Measurements from ENCODE around the gene FOXR1. TPM values are rescaled to one million over a fixed set of nuclear protein-coding genes. Genes with fewer than 3 reads are reported as not detected.
"Not testable (repeated sequence)": the region's sequence is repeated elsewhere in the genome, so short reads cannot be mapped to it uniquely, and the experiment has no call there.

The FOXR1 gene
- total and polyA plus RNA-seq, 8 donors, result not detected

- intact Hi-C loops (cut with DNase I; ENCODE audit: low total_unique reads), result no loop called here
- TF ChIP-seq POLR2AphosphoS5 (IDR thresholded peaks at IDR 0.05), result no peak
- TF ChIP-seq CTCF (IDR thresholded peaks at IDR 0.05), result no peak
- no peak for TF ChIP-seq POLR2A (IDR thresholded peaks at IDR 0.05)
- TF ChIP-seq EP300 (IDR thresholded peaks at IDR 0.05), result no peak
- H3K27ac ChIP-seq, result no peak overlapping the region
- no peaks in the 10 kb centered on the region for H3K4me1 ChIP-seq
- no peak for DNase-seq
- peaks cover 0 to 13% (median 0%) of the 10 kb centered on the region in 3 donors for H3K27me3 ChIP-seq
- no peaks in the 10 kb centered on the region for H3K36me3 ChIP-seq
- no peak overlapping the region for H3K4me3 ChIP-seq
- no peaks in the 10 kb centered on the region for H3K9me3 ChIP-seq
- WGBS, 5 donors, result 14 to 22% (median 17%) methylated on average over 2 of the region's 2 CpGs
Measured at GRCh38 chr11:118947091-118947490, 24.5 kb upstream of the FOXR1 start.

- Histone ChIP-seq H3K4me1 (no peaks in the 10 kb centered on the region), H3K27ac (no peak overlapping the region), H3K36me3 (no peaks in the 10 kb centered on the region), H3K4me3 (no peak overlapping the region), H3K9me3 (no peaks in the 10 kb centered on the region), H3K27me3 (peaks cover 0 to 10% (median 0%) of the 10 kb centered on the region in 3 donors)
- WGBS, 5 donors, result 69 to 81% (median 72%) methylated on average over 3 of the region's 3 CpGs
- intact Hi-C loops (cut with DNase I; ENCODE audit: low total_unique reads), result no loop called here
- no peak for DNase-seq
- no peak for TF ChIP-seq POLR2A (IDR thresholded peaks at IDR 0.05)
- TF ChIP-seq POLR2AphosphoS5 (IDR thresholded peaks at IDR 0.05), result no peak
- no peak for TF ChIP-seq CTCF (IDR thresholded peaks at IDR 0.05)
- TF ChIP-seq EP300 (IDR thresholded peaks at IDR 0.05), result no peak
Measured at GRCh38 chr11:118948000-118948399, 23.6 kb upstream of the FOXR1 start.

- Histone ChIP-seq H3K9me3 (no peaks in the 10 kb centered on the region), H3K27me3 (peaks cover 0 to 25% (median 0%) of the 10 kb centered on the region in 3 donors), H3K36me3 (no peaks in the 10 kb centered on the region), H3K27ac (no peak overlapping the region), H3K4me3 (no peak overlapping the region), H3K4me1 (no peaks in the 10 kb centered on the region)
- intact Hi-C loops (cut with DNase I; ENCODE audit: low total_unique reads), result no loop called here
- TF ChIP-seq POLR2AphosphoS5 (IDR thresholded peaks at IDR 0.05) (no peak), CTCF (IDR thresholded peaks at IDR 0.05) (no peak), POLR2A (IDR thresholded peaks at IDR 0.05) (no peak), EP300 (IDR thresholded peaks at IDR 0.05) (no peak)
- DNase-seq, result peak in 1 of 2 donors; percentile 82
- 18 to 37% (median 33%) methylated on average over 6 of the region's 6 CpGs for WGBS, 5 donors
Measured at GRCh38 chr11:118953265-118953664, 18.3 kb upstream of the FOXR1 start.

GRCh38 chr11:118953976-118954375 lies 17.6 kb upstream of the FOXR1 start:
- H3K27ac ChIP-seq; H3K4me3 ChIP-seq; DNase-seq; H3K9me3 ChIP-seq; H3K4me1 ChIP-seq; intact Hi-C loops (cut with DNase I; ENCODE audit: low total_unique reads); H3K36me3 ChIP-seq: not testable (repeated sequence)
- 58 to 81% (median 69%) methylated on average over 5 to 6 of the region's 6 CpGs for WGBS, 5 donors
- H3K27me3 ChIP-seq, result peaks cover 0 to 25% (median 0%) of the 10 kb centered on the region in 3 donors

- no peak within 1 kb of the TSS for H3K4me3 ChIP-seq
- no peaks in the 10 kb centered on the region for H3K9me3 ChIP-seq
- H3K27me3 ChIP-seq, result peaks cover 0 to 22% (median 0%) of the 10 kb centered on the region in 3 donors
- TF ChIP-seq POLR2AphosphoS5 (IDR thresholded peaks at IDR 0.05), result peak in 2 of 3 donors; percentile 17 to 75
- peak in 5 of 7 experiments; percentile 93 to 97 (median 96) for TF ChIP-seq CTCF (IDR thresholded peaks at IDR 0.05)
- TF ChIP-seq POLR2A (IDR thresholded peaks at IDR 0.05), result no peak
- no peak for TF ChIP-seq EP300 (IDR thresholded peaks at IDR 0.05)
- intact Hi-C loops (cut with DNase I; ENCODE audit: low total_unique reads), result loop anchor here (5.0 kb wide), 1 partner anchor 264 kb away; no protein-coding TSS in a partner anchor
- H3K36me3 ChIP-seq, result no peaks in the 10 kb centered on the region
- peak; percentile 93 to 94 for DNase-seq
- 0 to 30% (median 3%) methylated on average over 1 to 7 of the region's 7 CpGs for WGBS, 5 donors
- no peaks in the 10 kb centered on the region for H3K4me1 ChIP-seq
- H3K27ac ChIP-seq, result no peak within 1 kb of the TSS
Measured at GRCh38 chr11:118956094-118956846, 15.3 kb upstream of the FOXR1 start, which contains the start of gene UPK2. TSS of gene UPK2 (plus strand) at chr11:118956298. CDS start at chr11:118956351, 53 bp downstream.

Measured in stomach (tissue), 9 donors.